ENCODE data around the gene CCDC91.

The CCDC91 gene

GRCh38 chr12:28240853-28241252 is 50.6 kb downstream of the CCDC91 start:
- Histone ChIP-seq H4K20me1 (ENCODE audit: insufficient read depth, low read length) (no peaks in the 10 kb centered on the region), H3K36me3 (replicated peaks; ENCODE audit: low read depth, low read length) (no peaks in the 10 kb centered on the region), H3K27ac (ENCODE audit: low read length) (no peak overlapping the region), H3K27me3 (ENCODE audit: low read depth, low read length) (no peaks in the 10 kb centered on the region), H3K9ac (ENCODE audit: low read length) (no peak overlapping the region), H3K4me3 (ENCODE audit: low read length) (no peak overlapping the region), H2AFZ (ENCODE audit: low read depth, low read length) (no peak overlapping the region), H3K9me3 (ENCODE audit: insufficient read depth, low read length) (no peaks in the 10 kb centered on the region), H3K4me1 (ENCODE audit: low read length) (no peaks in the 10 kb centered on the region), H3K79me2 (ENCODE audit: low read length) (no peaks in the 10 kb centered on the region), H3K4me2 (ENCODE audit: low read length) (no peak overlapping the region)
- TF ChIP-seq, protein P1, sequence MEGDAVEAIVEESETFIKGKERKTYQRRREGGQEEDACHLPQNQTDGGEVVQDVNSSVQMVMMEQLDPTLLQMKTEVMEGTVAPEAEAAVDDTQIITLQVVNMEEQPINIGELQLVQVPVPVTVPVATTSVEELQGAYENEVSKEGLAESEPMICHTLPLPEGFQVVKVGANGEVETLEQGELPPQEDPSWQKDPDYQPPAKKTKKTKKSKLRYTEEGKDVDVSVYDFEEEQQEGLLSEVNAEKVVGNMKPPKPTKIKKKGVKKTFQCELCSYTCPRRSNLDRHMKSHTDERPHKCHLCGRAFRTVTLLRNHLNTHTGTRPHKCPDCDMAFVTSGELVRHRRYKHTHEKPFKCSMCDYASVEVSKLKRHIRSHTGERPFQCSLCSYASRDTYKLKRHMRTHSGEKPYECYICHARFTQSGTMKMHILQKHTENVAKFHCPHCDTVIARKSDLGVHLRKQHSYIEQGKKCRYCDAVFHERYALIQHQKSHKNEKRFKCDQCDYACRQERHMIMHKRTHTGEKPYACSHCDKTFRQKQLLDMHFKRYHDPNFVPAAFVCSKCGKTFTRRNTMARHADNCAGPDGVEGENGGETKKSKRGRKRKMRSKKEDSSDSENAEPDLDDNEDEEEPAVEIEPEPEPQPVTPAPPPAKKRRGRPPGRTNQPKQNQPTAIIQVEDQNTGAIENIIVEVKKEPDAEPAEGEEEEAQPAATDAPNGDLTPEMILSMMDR (IDR thresholded peaks at IDR 0.05; ENCODE audit: low read depth, low read length): no peak
- TF ChIP-seq EZH2phosphoT487 (IDR thresholded peaks at IDR 0.05; ENCODE audit: low read depth): no peak

DNA sequence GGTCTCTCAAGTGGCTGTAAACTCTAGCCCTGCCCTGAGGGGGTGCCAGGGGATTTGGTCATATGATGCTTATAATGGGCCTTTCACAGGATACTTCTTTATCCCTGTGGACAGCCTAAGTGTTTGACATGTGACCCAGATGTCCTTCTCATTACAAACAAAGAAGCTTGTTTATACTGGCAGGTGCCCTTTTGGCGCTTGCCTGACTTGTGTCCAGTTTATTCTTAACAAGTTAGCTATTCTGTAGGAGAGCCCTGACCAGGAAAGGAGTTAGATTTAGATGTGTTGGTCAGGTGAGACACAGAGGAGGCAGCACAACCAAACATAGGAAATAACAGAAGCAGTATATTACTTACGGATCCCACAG is 51.9 kb downstream of the CCDC91 start:
- Histone ChIP-seq H3K4me1 (ENCODE audit: low read length) (no peaks in the 10 kb centered on the region), H3K4me2 (ENCODE audit: low read length) (no peak overlapping the region), H4K20me1 (ENCODE audit: insufficient read depth, low read length) (no peaks in the 10 kb centered on the region), H3K9ac (ENCODE audit: low read length) (no peak overlapping the region), H3K36me3 (replicated peaks; ENCODE audit: low read depth, low read length) (no peaks in the 10 kb centered on the region), H2AFZ (ENCODE audit: low read depth, low read length) (no peak overlapping the region), H3K27ac (ENCODE audit: low read length) (no peak overlapping the region), H3K4me3 (ENCODE audit: low read length) (no peak overlapping the region), H3K79me2 (ENCODE audit: low read length) (no peaks in the 10 kb centered on the region), H3K9me3 (ENCODE audit: insufficient read depth, low read length) (no peaks in the 10 kb centered on the region), H3K27me3 (ENCODE audit: low read depth, low read length) (no peaks in the 10 kb centered on the region)
- TF ChIP-seq, protein P1 (IDR thresholded peaks at IDR 0.05; ENCODE audit: low read depth, low read length): no peak
- TF ChIP-seq EZH2phosphoT487 (IDR thresholded peaks at IDR 0.05; ENCODE audit: low read depth): no peak

DNA sequence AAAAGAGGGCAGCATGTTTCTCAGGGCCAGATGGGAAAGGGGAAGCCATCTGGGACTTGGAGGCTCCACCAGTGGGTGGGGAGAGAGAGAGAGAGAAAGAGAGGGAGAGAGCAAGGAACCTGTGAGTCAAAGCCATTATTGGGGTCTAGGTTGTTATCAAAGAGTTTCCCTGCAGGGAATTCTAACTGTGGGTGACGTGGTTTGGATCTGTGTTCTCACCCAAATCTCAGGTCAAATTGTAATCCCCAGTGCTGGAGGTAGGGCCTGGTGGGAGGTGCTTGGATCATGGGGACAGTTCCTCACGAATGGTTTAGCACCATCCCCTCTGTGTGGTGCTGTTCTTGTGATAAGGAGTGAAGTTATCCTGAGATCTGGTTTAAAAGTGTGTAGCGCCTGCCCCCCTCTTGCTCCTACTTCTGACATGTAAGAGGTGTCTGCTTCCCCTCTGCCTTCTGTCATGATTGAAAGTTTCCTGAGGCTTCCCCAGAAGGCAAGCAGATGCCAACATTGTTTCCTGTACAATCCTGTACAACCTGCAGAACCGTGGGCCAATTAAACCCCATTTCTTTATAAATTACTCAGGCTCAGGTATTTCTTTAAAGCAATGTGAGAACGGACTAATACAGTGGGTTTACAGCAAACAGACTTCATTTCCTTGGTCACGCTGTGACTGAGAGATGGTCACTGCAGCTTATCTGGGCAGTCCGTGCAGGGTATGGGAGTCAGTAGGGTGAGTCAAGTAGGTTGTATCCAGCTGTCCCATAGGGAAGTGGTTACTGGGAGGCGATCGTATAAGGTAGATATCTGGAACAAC is 52.4 kb downstream of the CCDC91 start:
- H3K4me2 ChIP-seq (ENCODE audit: low read length): no peak overlapping the region
- no peak for TF ChIP-seq EZH2phosphoT487 (IDR thresholded peaks at IDR 0.05; ENCODE audit: low read depth)
- TF ChIP-seq, protein P1 (IDR thresholded peaks at IDR 0.05; ENCODE audit: low read depth, low read length): no peak
- no peaks in the 10 kb centered on the region for H3K4me1 ChIP-seq (ENCODE audit: low read length)
- H3K27ac ChIP-seq (ENCODE audit: low read length): no peak overlapping the region
- no peak overlapping the region for H3K4me3 ChIP-seq (ENCODE audit: low read length)
- no peaks in the 10 kb centered on the region for H3K27me3 ChIP-seq (ENCODE audit: low read depth, low read length)
- no peak overlapping the region for H2AFZ ChIP-seq (ENCODE audit: low read depth, low read length)
- H3K79me2 ChIP-seq (ENCODE audit: low read length): no peaks in the 10 kb centered on the region
- no peaks in the 10 kb centered on the region for H3K36me3 ChIP-seq (replicated peaks; ENCODE audit: low read depth, low read length)
- no peak overlapping the region for H3K9ac ChIP-seq (ENCODE audit: low read length)
- no peaks in the 10 kb centered on the region for H4K20me1 ChIP-seq (ENCODE audit: insufficient read depth, low read length)
- no peaks in the 10 kb centered on the region for H3K9me3 ChIP-seq (ENCODE audit: insufficient read depth, low read length)

DNA sequence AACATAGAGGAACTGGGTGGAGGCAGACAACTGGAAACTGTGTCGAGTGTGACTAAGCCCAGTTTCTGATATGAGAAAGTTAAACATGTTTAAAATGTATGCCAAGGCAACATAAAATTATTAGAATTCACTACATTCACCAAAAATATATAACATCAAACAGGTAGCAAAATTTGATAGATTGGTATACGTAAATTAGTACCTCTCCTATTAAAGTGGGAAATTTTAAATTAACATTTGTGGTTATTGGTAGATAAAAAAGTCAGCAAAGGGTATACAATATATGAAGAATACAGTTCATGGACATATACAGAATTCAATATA is 53.0 kb downstream of the CCDC91 start:
- Histone ChIP-seq H3K9ac (ENCODE audit: low read length) (no peak overlapping the region), H3K4me2 (ENCODE audit: low read length) (no peak overlapping the region)
- no peak for TF ChIP-seq EZH2phosphoT487 (IDR thresholded peaks at IDR 0.05; ENCODE audit: low read depth)
- TF ChIP-seq, protein P1 (IDR thresholded peaks at IDR 0.05; ENCODE audit: low read depth, low read length): no peak

More for the DNA sequence above, 53.0 kb downstream of the CCDC91 start:
- no peaks in the 10 kb centered on the region for H3K4me1 ChIP-seq (ENCODE audit: low read length)
- H4K20me1 ChIP-seq (ENCODE audit: insufficient read depth, low read length): no peaks in the 10 kb centered on the region
- no peak overlapping the region for H3K27ac ChIP-seq (ENCODE audit: low read length)
- H3K4me3 ChIP-seq (ENCODE audit: low read length): no peak overlapping the region
- no peaks in the 10 kb centered on the region for H3K79me2 ChIP-seq (ENCODE audit: low read length)
- H3K9me3 ChIP-seq (ENCODE audit: insufficient read depth, low read length): no peaks in the 10 kb centered on the region
- H3K36me3 ChIP-seq (replicated peaks; ENCODE audit: low read depth, low read length): no peaks in the 10 kb centered on the region
- no peak overlapping the region for H2AFZ ChIP-seq (ENCODE audit: low read depth, low read length)
- no peaks in the 10 kb centered on the region for H3K27me3 ChIP-seq (ENCODE audit: low read depth, low read length)
